CD4-positive, alpha-beta T cell treated with Interleukin-12 subunit alpha and Interleukin-12 subunit beta, for 1 hour (primary cell): Measurements from ENCODE around the gene RGS7.
"Not testable (repeated sequence)": the region's sequence is repeated elsewhere in the genome, so short reads cannot be mapped to it uniquely, and the experiment has no call there.

Experiments
- DNase-seq: peaks from one replicate; pipeline ENCODE4 v3.0.0-alpha.2; 2020

The RGS7 gene

DNA sequence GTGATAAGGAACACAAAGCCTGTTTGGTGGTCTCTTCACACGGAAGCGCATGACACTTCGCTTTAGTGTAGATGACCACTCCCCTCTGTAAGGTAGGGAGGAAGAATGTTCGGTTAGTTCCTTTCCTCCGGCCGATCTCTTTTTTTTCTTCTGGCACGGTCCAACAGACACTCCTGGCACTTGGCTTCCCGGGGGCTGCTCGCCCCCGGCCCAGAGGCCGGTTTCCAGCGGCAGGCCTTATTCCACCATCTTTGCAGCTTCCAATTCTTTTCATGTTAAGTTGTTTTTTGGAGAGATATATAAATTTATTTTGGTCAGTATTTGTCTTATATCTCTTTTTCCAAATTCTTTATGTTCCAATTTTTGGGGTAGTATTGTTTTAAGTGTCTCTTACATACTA is 593.2 kb downstream of the RGS7 start:
- DNase-seq: no peak

- not testable (repeated sequence) for DNase-seq
These were observed 593.9 kb downstream of the RGS7 start for GRCh38 chr1:240763095-240763494.

GRCh38 chr1:240762471-240762987 is 594.5 kb downstream of the RGS7 start:
- DNase-seq: not testable (repeated sequence)

- DNase-seq: not testable (repeated sequence)
These were observed 598.2 kb downstream of the RGS7 start for GRCh38 chr1:240758777-240759176.

DNA sequence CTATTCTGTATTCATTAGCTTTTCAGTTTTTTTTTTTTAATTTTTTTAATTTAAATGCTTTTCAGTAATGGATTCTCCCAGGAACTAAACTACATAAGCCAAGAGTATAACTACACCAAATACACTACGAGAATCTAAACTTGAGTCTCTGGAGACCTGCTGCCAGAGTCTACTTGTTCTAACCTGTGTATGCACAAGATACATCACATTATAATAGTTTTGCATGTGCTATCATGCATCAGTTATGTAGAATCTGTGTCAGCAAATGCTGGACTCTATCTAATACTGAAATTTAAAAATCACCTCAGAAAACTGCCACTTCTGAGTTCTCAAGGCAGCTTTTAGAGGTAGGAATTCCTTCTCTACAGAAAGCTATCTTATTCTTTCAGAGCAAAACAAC is 598.7 kb downstream of the RGS7 start:
- no peak for DNase-seq

- no peak for DNase-seq
These were observed 609.1 kb downstream of the RGS7 start for GRCh38 chr1:240747907-240748306.

DNA sequence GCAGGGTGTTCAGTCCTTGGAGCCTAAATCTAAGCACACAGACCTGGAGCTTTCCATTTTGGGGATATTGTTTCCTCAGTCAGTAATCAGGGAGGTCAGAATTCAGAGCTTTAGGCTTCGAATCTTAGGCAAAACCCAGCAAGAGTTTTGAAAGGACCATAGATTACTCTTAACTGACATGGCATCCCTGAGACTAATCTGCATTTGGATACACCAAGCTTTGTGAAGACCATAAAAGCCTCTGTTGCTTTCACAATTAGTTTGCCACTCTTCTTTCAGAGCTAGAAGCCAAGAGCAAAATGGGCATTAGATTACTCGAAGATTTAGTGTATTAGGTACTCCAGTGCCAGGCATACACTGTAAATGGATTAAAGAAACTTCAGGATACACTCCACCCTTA is 613.3 kb downstream of the RGS7 start:
- no peak for DNase-seq

DNA sequence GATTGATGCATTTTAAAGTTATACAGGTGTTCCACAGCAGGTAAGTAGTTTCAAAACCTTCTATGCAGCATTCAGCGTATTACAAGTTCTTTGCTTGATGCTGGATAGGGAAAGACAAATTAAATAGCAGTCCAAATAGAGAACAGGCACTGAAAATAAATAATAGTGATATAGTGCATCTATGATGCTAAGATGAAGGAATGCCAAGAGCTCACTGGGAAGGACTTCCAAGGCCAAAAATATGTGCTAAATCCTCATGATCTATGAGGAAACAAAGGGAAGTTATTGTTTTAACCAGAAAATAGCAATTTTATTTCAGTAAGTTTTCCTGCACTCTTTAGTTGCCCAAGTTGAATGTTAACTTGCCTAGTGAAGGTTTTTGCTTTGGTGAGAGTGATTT is 617.3 kb downstream of the RGS7 start:
- DNase-seq: no peak

DNA sequence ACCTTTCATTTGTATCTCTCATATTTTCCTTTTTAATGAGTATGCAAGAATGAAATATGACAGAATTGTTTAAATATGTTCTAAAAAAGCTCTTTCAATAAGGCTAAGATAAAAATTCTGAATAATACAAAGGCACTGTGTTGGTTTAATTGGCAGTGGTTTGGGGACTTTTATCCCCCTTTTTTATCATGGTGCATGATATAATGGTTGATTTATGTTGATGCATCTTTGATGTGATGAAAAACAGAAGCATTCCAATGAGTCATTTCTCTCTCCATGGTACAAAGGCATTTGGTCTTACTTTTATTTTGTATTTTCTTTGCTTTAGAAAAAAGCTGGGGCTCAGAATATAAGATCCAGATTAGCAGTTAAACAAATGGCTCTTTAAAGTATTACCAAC is 617.9 kb downstream of the RGS7 start:
- no peak for DNase-seq

DNA sequence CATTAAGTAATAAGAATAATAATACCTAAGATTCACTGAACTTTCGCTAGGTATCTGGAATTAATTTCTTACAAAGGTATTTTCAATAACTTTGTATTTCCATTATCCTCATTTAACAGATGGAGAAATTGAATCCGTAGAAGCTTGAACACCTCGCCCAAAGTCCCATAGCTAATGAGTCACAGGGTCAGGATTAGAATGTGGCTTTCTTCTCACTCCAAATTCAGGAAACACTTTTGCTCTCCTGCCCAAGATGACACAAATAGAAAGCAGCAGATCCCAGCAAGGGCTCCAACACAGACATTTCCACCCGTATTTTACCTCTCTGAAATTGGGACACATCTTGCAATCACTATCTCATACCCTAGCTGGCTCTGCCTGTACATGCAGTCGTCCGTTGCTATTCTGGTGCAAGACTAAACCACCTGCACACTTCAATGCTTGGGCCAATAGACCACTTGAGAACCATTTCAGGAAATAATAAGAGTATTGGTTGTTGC is 619.2 kb downstream of the RGS7 start:
- no peak for DNase-seq

GRCh38 chr1:240737298-240737697 is 619.7 kb downstream of the RGS7 start:
- DNase-seq: no peak

GRCh38 chr1:240734705-240735104 is 622.3 kb downstream of the RGS7 start:
- DNase-seq: not testable (repeated sequence)

DNA sequence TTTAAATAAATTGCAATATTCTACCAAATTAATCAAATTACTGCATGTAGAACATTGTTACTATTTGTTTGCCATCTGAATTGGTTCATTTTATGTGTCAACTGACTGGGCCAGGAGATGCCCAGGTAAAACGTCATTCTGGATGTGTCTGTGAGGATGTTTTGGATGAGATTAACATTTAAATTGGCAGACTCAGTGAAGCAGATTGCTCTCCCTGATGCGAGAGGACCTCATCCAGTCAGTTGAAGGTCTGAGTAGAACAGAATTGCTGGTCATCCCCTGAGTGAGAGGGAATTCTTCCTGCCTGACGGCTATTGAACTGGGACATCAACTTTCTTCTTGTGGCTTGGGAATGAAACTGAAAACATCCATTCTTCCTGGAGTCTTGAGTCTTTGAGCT is 623.0 kb downstream of the RGS7 start:
- DNase-seq: no peak

DNA sequence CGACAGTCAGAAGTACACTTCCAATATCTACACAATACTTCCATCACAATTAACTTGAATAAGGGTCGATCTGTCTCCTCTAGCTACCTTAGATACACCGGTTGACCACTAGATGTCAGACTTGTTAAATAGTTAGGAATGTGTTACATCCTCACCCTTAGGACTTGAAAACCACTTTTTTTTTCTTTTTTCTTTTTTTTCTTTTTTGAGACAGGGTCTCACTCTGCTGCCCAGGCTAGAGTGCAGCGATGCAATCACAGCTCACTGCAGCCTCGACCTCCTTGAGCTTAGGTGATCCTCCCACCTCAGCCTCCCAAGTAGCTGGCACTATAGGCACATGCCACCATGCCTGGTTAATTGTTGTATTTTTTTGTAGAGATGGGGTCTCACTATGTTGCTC is 624.6 kb downstream of the RGS7 start:
- peak; percentile 8 for DNase-seq
